AG20443 (cell line): ENCODE results near the gene FRZB.
"Not testable (repeated sequence)": the region's sequence is repeated elsewhere in the genome, so short reads cannot be mapped to it uniquely, and the experiment has no call there.

ENCODE experiments used
- DNase-seq: peaks from one replicate; pipeline ENCODE4 v3.0.0; 2012; ENCODE audit warnings: low spot score, mixed read lengths

FRZB gene, protein sequence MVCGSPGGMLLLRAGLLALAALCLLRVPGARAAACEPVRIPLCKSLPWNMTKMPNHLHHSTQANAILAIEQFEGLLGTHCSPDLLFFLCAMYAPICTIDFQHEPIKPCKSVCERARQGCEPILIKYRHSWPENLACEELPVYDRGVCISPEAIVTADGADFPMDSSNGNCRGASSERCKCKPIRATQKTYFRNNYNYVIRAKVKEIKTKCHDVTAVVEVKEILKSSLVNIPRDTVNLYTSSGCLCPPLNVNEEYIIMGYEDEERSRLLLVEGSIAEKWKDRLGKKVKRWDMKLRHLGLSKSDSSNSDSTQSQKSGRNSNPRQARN

DNA sequence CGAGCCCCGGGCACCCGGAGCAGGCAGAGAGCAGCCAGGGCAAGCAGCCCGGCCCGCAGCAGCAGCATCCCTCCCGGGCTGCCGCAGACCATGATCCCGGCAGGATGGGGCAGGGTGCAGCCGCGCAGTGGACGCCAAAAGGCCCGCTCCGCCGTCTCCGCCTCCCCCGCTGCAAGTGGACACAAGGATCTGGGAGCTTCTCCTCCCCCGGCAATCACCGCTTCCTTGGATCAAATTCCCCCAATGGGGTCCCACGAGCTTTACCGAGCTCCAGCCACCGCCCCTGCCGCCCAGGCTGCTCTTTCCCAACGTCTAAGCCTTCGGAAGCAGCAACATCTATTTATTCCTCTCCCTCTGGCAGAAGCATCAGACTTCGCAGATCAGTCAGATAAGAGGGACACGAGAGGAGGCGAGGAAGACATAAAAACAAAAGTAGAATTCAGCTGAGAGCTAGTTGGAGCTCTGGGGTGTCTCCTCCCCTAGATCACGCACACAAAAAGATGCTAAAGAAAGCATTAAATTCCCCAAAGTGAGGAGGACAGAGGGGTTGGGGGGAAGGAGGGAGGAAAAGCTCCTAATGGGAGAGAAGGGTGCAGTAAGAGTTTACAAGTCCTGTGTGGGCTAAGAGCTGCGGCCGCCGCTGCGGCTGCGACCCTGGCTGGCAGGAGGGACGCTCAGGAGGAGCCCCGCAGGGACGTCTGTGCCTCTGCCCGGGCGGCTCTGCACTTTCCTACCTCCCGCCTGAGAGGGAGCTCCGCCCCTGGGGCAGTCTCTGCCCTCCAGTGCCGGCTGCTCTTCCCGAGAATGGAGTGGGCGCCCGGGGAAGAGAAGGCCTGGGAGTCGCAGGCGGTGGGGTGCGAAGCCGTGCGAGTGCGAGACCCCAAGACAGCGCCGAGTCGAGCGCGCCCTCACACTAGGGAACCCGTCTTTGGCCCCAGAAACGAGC is at the start of gene FRZB:
Gene FRZB, minus strand, starts transcription at position 177 of the 946 bp plus-strand sequence. Its CDS starts 85 bp downstream, at position 92.
- peak; percentile 78 for DNase-seq

DNA sequence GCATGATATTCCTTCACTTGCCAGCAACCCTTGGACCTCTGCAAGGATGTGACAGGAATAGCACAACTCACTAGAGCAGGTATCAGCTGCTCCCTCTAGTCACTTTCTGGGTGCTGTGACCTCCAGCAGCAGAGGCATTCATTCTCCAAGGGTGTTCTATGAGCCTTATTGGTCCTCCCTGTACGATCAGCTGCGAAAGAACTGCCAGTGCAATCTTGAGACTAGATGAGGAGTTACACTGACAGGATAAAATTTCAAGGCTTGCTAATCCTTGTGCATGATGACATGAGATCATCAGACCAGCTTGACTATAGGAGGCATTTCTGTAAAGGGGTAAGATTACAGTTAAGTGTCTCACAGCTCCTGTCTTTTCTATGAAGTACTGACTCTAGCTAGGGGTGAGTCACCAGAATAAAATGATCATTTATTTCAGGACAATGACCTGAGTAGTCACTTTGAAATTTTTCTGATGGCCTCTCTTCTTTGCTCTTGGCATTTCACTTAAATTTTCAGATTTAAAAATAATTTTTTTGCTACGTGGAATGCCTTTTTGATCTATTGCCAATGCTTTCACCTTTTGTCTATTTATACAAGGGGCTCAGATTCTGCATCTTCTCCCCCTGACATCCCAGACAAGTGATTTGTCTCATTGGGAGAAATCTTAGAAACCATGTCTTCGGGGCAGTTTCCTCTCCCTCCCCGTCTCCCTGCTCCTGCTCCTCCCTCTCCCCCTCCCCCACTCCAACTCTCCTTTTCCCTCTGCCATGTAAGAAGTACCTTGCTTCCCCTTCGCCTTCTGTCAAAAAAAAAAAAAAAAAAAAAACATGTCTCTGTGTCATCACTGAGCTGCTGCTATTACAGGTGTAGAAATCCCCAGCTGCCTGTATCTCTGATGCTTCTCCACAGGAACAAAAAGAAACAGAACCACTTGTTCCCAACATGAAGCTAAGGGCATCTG is 49.2 kb upstream of the FRZB start:
- peak; percentile 75 for DNase-seq

DNA sequence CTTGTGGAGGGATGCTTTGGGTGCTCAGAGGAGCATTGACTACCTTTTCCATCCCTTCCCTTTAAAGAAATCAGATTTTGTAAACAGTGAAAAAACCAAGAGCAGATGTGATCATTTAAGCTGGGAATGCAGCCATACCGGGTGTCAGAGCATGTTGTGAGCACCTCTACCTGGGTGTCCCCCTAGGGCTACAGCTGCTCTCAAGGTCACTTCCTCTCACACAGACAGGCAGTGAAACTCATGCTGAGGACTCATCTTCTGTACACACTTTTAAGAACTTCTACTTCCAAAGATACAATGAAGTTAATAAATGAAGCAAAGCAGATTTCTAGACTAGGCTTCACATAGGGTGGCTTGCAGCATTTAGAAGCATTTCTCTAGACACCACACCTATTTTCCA is 48.4 kb upstream of the FRZB start:
- no peak for DNase-seq

DNA sequence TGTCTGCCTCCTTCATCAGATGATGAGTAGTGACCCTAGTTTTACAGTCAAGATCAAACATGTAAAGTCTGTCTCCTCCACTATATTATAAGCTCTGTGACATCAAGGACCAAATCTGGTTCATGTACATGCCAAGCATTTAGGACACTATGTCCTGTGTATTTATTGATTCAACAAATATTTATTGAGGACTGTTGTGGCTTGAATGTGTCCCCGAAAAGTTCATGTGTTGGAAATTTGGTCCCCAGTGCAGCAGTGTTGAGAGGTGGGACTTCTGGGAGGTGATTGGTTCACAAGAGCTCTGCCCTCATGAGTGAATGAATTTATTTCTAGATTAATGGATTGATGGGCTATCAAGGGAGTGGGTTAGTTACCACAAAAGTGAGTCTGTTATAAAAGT is 46.6 kb upstream of the FRZB start:
- no peak for DNase-seq

DNA sequence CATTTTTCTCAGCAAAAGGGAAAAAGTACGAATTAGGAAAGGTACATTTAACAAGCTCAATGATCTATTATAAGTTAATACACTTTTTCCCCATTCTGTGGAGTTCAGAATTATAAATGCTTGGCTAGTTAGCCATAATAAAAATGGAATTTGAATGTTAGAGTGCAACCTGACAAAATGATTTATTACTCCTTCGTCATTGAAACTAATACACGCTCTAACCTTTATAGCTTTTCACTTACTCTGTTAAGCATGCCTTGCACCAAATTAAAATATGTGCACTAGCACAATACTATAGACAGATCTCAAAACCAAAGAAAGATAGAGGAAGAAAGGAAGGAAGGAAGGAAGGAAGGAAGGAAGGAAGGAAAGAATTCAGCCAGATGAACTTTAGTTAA is 46.1 kb upstream of the FRZB start:
- DNase-seq, result no peak

DNA sequence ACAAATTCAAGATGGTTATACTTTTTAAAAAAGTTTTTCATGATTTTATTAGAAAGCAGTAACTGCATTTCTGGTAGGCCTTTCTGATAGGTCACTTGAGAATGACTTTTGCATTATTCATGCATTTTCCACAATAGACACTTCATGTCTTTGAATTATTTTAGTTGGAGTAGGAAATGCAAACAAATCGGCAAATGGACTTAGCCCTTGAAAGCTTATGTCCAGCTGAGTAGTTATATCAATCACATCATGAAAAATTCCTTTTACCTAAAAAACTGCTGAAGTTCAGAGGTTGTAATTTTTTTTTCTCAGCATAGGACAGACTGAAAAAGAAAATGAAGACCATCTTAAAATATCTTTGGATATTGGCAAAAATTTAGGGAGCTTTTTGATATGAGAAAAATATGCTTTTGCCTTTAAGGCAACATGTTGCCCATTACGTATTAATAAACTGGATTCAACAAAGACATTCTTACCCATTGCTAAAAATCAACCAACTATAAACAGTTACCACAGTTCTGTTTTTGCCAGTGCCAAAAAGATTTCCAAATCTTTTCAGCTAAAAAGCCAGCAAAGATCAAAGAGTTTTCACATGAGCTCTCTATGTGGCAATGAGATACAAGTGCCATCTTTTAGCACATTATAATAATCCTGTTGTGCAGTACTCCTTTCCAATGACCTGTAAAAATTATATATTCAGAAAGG is 45.5 kb upstream of the FRZB start:
- no peak for DNase-seq

DNA sequence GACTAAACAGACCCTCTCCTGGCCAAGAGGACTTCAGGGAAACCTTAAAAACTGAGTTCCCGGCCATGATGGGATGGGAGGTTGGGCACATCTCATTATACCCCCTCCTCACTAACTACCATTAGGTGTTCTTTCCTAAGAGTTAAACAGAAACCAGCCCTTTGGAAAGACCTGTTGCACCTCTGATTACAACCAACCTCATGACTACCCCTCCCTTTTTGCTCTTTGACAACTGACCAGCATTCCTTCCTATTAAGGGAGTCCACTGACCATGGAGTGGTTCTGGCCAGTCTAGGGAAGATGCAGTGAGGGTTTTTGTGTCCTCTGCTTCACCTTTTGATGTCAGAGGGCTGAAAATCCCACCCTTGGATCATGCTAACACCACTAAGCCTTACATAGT is 44.5 kb upstream of the FRZB start:
- no peak for DNase-seq

DNA sequence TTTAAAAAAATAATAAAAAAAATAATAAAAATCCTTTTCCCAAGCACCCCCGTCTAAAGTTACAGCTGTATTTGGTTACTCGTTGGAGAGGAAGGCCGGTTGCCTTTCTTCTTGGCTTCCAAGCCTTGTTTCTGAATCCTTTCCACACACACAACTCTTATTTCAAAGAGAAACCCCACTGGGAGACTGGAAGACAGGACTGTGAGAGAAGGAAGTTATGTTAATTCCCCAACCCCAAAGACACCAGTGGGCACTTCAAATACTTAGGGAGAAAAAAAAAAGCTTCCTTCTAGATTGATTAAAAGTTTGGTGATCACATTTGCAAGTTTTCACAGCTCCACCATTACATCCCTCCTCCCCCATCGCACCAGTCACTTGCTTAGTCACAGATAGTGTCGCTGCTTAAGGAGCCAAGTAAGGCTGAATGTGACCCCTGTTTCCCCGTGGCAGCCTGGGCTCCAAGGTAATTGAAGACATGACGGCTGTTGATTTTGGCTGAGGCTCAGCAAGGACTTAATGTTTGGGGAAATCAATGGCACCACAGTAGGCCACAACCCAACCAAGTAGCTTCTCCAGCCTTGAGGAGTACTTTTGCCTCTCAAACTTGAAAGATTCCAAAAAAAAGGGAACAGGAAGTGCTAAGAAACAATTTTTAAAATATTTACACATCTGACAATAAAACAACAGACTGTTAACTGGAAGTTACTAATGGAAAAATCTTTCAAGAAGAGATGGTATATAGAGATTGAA is 40.8 kb upstream of the FRZB start:
- DNase-seq, result no peak

DNA sequence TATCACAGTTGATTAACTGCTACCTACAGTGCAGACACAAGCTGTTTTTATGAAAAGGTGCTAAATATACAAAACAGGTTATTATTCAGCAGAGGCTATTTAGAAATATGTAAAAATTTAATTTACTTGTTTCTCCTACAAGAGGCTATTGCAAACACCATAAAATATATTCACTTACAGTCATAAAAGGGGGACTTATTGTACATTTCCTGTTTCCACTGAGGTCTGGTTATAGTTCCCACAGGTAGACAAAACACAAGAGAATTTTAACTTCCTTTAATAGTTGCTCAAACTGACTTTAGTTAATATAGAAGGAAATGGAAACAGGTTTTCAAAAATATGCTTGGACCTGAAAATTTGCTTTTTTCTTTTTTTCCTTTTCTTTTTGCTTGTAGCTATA is 40.0 kb upstream of the FRZB start:
- no peak for DNase-seq

DNA sequence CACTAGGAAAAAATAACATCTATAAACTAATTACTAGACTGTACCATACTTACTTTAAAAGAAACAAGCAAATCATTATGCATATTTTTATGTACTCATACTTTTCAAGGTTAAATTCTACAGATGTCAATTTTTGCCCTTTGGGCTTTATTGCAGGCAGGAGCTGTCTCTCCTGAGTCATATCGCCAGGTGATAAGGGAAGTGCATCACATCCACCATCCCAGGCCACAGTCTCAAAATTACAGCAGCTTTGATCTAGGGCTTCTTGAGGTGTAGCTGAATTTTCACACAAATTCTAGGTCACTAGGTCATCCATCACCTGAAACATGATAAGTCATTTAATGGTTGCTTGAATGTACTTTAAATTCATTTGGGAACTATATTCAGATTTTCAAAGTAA is 38.4 kb upstream of the FRZB start:
- no peak for DNase-seq

DNA sequence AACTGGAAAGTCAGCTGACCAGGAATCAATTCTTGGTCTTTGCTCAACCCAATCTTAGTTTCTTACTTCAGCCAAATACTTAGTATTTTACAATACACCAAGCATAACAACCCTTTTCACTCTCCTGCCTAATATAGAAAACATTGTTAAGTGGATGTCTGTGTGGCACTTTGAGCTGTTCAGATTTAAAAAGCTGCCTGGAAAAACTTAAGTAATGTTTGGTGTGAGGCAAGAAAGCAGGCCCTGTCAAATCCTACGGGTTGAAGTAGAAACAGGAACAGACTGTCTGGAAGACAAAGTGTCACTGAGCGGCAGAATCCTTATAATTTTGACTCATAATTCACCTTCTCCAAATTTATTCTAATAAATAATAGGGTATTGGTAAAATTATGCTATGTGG is 37.1 kb upstream of the FRZB start:
- DNase-seq, result no peak

DNA sequence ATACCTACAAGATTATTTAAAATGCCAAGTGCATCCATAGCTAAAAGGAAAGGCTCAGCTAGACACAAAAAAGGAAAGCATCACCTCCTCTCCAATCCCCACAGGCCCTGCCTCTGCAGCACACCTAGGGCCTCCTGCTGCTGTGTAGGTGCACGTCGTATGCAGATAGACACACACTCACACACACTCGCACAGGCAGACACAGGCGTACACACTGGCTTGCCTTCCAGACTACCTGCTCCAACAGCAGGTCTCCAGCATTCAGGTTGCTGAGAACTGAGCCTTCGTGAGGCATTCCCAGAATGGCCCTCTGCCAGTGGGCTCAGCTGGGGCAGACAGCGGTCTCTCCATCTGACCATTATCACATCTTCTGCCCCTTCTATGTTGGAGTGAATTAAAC is 35.3 kb upstream of the FRZB start:
- DNase-seq, result no peak

DNA sequence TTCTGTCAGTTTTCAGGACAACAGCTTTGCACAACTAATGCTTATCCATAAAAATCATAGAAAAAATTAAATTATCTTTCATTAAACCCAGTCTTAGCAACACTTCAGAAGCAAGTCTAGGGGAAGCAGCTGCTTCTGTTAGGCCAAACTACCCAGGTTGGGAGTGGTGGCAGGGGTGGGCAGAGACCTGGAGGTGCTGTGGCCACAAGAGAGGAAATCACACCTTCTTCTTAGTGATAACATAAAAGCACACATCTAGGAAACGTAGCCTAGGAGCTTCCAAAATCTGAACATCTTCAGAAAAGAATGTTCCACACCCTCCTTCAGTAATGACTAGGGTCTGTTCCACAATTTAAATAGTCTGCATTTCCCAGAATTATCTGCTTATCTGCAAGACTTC is 32.3 kb upstream of the FRZB start:
- DNase-seq, result no peak

DNA sequence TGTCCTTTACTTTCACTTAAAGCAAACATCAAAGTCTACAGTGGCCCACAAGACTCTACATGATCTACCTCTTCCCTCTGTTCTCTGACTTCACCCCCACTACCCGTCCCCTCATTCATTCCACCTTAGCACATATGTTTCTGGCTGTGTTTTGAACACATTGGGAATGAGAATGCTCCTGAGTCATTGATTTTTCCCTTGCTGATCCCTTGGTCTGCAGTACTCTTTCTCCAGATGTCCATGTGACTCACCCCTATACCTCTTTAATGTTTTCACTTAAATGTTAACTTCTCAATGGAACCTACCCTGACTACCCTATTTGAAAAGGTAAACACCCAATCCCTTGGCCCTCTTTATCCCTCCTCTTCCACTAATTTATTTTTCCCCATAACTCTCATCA is 30.7 kb upstream of the FRZB start:
- peak; percentile 26 for DNase-seq

DNA sequence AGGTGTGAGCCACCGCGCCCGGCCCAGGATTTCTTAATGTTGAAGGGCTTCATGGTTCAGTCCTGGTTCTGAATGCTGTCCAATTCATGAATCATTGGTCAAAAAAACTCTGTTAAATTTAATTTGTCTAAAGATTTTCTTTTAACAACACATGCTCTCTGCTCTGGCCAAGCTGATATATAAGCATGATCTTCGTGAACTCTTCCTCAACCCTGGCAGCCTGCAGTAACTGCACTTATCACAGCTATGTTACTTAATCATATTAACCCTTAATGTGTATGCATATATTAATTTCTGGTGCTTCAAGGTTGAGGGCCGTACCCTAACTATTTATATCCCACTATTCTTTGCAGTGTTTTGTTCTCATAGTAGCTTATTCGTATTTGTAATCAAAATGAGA is 29.4 kb upstream of the FRZB start:
- no peak for DNase-seq

DNA sequence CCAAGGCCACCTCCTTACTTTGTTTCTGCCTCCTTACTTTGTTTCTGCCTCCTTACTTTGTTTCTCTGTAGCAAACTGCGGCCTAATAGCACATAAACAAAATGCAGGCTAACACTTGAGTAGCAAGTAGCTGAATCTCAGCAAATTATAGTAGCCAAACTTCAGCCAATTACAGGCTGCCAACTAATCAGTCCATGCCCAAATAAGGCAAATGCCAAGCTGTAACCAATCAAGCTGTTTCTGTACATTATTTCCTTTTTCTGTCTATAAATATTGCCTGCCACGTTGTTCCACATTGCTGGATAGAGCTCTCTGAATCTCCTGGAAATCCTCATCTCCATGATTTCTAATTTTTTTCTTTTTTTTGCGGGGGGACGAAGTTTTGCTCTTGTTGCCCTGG is 28.7 kb upstream of the FRZB start:
- no peak for DNase-seq

DNA sequence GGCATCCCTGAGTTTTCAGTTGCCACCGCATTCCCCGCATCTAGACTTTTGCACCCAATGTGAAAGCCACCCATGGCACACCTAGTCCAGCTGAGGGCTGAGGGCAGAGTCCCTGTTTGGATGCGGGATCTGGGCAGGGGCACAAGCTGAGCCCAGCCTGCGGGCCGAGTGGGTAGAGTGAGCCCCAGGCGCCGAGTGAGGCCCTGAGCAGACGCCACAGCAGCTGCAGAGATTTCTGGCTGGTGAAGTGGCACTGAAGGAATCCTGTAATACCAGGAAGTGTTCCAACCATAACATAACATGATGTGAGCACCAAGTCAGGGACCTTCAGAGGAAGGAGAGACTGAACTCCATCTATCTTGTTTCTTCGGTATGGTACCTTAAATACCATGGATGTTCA is 27.7 kb upstream of the FRZB start:
- DNase-seq, result no peak

DNA sequence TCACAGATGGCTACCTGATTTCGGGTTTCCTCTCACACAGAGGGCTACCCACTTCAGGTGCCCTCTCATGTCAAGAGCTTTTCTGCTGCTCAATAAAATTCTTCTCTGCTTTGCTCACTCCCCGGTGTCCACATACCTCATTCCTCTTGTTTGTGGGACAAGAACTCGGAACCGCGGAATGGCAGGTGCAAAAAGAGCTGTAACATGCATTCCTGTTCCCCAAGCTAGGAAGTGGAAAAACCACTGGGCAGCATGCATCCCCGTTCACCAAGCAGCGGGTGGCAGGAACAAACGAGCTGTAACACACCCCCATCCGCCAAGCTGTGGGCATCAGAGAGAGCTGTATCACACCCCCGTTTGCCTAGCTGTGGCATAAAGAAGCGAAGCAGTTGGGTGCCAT is 27.2 kb upstream of the FRZB start:
- DNase-seq, result no peak

DNA sequence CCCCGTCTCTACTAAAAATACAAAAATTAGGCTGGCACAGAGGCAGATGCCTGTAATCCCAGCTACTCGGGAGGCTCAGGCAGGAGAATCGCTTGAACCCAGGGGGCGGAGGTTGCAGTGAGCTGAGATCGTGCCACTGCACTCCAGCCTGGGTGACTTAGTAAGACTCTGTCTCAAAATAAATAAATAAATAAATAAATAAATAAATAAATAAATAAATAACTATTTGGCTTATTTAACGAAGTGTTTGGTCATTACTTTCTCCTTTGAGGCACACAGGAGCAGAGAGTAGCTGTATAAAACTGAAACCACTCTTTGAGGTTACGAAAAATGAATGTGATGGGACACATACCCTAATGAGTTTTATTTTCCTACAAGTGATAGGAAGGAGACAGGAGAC is 26.6 kb upstream of the FRZB start:
- not testable (repeated sequence) for DNase-seq

DNA sequence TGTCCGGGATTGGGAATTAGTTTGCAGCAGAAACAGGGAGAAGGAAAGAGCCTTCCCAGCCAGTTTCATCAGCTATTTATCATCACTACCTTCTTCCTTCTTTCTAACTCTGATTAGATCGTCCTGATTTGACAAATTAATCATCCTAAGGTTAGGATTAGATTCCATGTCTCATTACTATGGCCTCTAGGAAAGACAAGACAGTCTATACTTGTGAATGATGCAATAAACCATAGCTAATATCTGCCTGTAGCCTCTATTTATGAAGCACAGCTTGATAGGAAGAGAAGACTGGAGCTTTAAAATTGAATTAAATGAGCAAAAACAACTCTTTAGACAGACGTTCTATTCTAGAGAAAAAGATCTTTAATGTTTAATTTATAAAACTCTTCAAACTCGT is 25.2 kb upstream of the FRZB start:
- DNase-seq, result no peak
